ENCODE measurements around the gene PRRT2.
A peak's percentile ranks its signal among the peaks of the same experiment; 100 is the strongest.
"Not testable (repeated sequence)": the region's sequence is repeated elsewhere in the genome, so short reads cannot be mapped to it uniquely, and the experiment has no call there.

PRRT2 gene

DNA sequence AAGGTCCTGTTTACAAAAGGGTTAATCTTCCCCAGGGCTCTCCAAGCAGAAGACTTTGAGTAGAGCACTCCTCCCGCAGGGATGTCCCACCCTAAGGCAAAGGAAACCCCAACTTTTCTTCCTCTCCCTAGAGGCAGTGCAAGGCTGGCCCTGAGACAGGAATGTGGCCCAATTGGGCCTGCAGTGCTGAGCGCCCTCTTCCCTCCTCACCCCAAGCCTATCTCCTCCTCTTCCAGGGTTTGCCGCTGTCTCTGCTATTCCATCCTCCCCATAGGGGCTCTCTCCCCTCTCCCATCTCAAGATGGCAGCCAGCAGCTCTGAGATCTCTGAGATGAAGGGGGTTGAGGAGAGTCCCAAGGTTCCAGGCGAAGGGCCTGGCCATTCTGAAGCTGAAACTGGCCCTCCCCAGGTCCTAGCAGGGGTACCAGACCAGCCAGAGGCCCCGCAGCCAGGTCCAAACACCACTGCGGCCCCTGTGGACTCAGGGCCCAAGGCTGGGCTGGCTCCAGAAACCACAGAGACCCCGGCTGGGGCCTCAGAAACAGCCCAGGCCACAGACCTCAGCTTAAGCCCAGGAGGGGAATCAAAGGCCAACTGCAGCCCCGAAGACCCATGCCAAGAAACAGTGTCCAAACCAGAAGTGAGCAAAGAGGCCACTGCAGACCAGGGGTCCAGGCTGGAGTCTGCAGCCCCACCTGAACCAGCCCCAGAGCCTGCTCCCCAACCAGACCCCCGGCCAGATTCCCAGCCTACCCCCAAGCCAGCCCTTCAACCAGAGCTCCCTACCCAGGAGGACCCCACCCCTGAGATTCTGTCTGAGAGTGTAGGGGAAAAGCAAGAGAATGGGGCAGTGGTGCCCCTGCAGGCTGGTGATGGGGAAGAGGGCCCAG lies 1.0 kb downstream of the PRRT2 start:
- DNase-seq: no peak

DNA sequence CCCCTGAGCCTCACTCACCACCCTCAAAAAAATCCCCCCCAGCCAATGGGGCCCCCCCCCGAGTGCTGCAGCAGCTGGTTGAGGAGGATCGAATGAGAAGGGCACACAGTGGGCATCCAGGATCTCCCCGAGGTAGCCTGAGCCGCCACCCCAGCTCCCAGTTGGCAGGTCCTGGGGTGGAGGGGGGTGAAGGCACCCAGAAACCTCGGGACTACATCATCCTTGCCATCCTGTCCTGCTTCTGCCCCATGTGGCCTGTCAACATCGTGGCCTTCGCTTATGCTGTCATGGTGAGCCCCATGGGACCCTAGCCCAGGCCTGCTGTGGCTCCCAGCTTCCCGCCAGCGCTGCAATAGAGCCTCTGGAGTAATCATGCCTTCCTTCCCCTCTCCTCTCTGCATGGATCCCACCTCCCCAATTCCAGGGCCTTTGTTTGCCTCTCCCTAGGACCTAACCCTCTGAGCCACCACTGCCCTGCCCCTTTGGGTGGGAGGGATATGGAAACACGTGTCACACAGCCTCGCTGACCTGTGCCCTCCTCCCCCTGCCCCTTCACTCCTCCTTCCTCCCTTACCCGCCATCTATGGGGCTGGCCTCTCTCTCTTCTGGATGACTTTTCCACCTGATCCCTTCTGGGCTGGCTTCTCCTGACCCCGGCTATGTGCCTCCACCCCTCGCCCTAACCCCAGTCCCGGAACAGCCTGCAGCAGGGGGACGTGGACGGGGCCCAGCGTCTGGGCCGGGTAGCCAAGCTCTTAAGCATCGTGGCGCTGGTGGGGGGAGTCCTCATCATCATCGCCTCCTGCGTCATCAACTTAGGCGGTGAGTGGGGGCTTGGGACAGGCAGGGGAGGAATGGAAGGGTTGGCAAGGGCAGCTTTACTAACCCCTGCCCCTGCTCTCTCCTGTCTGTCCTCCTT lies 1.9 kb downstream of the PRRT2 start:
- DNase-seq: no peak

DNA sequence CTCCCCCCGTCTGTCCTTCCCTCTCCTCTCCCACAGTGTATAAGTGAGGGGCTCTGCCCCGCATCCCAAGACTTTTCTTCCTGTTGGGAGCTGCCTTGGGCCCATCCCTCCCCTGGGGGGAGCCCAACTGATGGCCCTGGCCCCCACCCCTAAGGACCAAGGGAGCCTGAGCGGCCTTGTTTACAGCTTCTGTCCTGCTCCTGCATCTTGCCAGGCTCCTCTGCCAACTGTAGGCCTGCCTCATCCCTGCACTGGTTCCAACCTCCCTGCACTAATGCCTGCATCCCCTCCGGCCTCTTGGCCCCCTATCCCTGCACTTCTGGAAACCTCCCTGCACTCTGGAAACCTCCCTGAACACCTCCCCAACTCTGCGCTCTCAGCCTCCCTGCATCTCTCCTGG lies 2.6 kb downstream of the PRRT2 start:
- no peak for DNase-seq

DNA sequence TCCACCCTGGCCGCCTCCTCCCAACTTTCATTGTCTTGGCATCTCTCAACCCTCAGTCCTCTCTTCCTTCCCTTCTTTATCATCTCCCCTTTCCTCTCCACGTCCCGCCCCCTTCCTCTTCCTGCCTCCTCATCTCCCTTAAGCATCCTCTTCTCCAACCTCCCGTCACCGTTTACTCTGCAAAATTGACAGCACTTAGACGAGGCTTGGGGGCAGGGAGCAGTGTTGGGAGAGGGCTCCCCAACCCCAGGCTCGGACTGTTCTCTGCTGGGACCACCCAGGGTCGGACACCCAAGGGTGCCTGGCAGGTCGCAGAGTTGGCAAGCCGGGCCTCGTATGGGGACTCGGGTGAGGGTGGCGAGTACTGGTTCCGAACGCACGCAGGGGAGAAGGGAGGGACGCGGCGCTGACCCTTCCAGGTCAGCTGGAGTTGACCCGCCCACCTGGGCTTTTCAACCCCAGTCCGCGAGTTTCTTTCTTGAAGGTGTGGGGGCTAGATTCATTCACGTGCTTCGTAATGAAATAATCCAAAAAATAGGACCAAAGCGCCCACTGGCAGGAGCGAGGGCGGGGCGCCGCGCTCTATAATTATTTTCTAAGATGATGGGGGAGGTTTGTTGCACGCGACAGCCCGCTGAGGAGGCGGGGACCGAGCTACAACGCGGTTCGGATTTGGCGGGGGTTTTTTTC lies 3.2 kb downstream of the PRRT2 start:
- peak; percentile 6 to 91 (median 72) for DNase-seq

DNA sequence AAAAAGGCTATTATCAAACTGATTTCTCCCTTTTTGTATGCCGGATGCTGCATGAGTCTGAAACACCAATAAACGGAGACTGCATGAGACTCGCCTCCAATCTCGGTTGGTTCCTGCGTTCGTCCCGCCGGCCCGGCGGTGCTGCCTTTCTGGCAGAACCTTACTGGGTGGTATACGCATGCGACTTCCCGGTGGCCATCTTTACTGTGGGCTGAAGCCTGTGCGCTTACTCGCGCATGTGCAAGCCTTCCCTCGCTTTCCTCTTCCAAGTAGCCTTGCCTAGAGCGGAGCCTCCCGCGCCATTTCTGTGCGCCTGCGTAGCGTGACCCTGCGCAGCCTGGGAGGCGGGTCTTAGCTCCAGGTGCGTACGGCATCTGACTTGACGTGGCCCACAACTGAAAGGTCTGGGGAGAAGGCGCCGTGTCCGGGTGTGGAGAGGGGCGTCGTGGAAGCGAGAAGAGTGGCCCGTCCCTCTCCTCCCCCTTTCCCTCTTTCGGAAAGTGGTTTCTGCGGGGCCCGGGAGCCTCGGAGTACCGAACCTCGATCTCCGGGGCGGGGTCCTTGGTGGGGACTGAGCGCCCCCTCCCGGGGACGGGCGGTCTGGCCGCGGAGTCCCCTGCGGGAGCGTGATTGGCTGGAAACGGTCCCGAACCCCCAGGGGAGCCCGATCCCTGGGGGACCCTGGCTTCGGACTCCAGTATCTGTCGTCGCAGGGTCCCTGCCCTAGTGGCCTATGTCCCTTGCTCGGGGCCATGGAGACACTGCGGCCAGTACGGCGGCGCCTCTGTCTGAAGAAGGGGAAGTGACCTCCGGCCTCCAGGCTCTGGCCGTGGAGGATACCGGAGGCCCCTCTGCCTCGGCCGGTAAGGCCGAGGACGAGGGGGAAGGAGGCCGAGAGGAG lies 4.0 kb downstream of the PRRT2 start, which contains the start of gene PAGR1:
Gene PAGR1 (plus strand): TSS at position 360 of the 901 bp plus-strand sequence. CDS start 374 bp downstream, at position 734.
- peak; percentile 96 to 99 (median 97) for DNase-seq

DNA sequence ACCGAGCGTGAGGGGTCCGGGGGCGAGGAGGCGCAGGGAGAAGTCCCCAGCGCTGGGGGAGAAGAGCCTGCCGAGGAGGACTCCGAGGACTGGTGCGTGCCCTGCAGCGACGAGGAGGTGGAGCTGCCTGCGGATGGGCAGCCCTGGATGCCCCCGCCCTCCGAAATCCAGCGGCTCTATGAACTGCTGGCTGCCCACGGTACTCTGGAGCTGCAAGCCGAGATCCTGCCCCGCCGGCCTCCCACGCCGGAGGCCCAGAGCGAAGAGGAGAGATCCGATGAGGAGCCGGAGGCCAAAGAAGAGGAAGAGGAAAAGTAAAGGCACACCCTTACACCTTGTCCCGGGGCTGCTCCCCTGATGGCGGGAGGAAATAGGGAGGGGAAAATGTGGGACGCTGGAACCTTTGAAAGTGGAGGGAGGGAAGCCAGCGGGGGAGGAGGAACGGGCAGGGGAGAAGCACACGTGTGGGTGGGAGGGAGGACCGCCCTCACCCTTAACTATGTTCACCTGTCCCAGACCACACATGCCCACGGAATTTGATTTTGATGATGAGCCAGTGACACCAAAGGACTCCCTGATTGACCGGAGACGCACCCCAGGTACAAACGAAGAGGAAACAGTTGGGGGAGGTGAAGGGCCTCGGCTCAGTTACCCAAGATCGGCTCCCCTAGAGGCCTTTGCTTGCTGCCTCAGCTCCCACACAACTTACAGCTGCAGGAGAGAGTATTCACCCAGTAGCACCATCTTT lies 4.9 kb downstream of the PRRT2 start:
- peak; percentile 34 to 84 (median 81) for DNase-seq

DNA sequence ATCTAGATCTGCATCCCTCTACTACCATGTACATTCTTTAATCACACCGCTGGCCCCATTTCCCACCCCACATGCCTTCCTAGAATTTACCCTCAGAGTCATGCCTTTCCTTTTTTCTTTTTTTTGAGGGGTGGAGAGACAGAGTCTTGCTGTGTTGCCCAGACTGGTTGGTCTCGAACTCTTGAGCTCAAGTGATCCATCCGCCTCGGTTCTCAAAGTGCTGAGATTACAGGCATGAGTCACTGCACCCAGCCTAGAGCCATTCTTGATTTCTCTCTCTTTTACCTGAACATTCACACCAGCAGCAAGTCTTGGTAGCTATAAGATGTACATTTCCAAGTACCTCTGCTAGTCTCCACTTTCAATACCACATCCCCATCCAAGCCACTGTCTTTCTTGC lies 6.1 kb downstream of the PRRT2 start:
- DNase-seq: no peak

DNA sequence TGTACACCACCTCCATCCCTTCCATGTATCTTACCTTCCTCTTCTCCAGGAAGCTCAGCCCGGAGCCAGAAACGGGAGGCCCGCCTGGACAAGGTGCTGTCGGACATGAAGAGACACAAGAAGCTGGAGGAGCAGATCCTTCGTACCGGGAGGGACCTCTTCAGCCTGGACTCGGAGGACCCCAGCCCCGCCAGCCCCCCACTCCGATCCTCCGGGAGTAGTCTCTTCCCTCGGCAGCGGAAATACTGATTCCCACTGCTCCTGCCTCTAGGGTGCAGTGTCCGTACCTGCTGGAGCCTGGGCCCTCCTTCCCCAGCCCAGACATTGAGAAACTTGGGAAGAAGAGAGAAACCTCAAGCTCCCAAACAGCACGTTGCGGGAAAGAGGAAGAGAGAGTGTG lies 7.5 kb downstream of the PRRT2 start:
- DNase-seq: no peak

DNA sequence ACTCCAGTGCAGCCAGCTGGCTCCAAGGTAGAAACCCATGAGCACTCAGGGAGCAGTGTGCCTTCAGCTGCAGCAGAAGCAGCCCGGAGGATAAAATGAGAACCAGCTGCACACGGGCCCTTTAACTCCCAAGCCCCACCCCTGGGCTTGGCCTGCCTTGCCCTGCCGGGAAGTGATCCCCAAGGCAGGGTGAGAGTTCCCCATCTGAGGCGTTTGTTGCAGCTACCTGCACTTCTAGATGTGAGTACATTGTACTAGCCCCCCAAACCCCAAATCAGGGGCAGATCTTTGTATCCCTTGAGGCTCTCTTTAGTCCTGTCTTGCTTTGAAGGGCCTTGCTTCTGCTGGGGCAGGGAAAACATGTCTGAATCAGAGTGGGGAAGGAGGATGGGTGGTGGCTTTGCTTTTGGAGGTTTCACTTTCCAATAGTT lies 8.3 kb downstream of the PRRT2 start, which contains the start of gene MVP:
Gene MVP (plus strand): TSS at position 192 of the 431 bp plus-strand sequence. CDS start 10,088 bp downstream, outside the sequence.
- peak in 2 of 3 experiments; percentile 8 to 34 for DNase-seq

DNA sequence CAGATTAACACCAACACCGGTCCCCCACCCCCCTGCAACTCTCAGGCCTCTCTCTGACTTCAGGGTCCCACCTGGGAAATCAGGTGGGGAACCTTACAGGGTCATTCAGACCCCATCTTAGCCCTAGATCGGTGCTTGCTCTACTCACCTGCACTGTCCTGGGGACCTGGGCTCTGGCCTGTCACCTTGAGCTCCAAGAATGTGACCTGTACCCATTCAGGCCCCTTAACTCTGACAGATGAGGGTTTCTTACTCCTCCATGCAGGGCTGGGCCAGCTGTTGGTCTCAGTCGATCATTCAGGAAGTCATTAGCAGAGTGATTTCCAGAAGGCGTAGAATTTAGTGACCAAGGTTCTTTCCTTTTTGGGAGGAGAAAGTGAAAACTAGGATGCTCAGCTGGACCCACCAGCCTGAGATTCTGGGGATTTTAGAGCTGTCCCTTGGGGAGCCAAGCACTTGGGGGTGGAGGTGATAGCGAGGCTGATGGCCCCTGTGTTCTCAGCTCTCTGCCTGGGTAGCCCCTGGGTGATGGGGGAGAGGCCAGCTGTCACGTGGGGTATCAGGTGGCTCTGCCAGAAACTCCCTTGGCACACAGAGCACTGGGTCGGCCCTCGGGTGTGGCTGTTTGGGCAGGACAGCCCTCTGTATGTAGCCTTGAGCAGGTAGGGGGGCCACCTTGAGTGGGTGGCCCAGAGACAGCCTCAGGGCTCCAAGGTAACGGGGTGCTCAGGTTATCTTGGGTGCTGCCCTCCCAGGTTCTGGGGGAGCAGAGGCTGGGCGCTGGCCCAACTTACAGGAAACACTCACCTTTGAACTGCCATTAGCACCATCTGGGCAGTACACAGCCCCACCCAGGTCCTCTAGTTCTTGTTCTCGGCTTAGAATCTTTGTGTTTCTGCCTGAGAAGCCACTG lies 9.0 kb downstream of the PRRT2 start:
- no peak for DNase-seq

DNA sequence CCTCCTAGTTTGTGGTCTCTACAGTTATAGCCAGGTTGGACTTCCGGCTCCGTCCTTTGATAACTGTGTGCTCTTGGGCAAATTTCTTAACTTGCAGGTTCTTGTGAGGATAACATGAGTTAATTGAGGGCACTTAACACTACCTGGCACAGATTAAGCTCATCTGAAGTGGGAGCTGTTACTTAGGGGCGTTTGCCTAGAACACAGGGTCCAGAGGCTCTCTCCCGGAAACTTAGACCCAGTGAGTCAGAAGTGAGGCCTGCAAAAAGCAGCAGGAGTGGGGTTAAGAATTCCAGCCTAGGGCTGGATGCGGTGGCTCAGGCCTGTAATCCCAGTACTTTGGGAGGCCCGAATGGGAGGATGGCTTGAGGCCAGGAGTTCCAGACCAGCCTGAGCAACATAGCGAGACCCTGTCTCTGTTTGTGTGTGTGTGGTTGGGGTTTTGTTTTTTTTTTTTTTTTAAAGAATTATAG lies 9.7 kb downstream of the PRRT2 start:
- DNase-seq: no peak

DNA sequence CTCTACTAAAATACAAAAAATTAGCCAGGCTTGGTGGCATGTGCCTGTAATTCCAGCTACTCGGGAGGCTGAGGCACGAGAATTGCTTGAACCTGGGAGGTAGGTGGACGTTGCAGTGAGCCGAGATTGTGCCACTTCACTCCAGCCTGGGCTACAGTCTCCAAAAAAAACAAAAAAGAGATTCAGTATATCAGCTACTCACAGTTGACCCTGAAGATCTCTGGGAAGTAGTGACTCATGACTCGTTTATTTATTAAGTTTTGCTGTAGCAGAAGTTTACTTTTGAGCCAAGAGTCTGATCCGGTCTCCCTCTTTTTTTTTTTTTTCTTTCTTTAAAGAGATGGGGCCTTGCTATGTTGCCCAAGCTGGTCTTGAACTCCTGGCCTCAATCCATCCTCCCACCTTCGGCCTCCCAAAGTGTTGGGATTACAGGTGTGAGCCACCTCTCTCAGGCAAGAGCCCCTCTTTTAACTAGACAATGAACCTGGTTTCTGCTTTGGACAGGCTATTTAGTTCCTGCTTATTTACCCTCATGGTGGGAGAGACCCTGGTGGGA lies 12.7 kb downstream of the PRRT2 start:
- no peak for DNase-seq

DNA sequence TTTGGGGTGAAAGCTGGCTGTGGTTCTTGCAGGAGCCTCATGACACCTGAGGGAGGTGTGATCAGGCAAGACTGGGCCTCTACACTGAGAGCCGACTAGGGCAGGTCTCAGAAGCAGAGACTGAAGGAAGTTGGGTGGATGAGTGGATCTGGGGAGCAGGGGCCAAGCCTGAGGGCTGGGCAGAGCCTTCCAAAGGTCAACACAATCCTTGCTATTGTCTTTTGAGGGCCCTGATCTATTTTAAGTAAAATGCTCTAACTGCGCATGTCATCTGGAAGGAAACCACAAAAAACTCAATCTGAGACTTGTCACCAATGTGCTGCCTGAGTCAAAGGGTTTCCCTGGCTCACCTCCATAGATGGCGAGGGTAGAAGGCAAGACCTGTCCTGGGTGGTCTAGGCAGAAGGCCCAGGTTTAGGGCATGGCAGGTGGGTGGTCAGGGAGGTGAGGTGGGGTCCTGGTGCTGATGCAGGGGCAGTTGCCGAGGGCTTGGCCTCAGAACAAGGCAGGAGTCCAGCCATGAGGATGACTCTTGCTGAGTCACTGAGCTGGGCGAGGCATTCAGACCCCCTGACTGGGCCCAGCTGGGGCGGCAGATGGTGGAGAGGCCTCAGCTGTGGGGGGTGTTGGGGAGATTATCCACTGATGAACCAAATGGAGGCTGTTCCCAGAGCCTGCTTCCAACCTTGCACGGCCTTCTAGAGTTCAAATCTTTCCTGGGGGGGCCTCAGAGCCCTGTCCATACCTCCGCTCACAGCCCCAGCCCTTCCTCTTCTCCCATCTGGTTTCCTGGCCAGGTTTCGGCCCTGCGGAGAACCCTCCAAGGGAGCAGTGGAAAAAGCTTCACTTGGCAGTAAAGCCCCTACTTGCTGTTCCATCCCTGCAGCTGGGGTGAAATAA lies 13.4 kb downstream of the PRRT2 start:
- DNase-seq: no peak

DNA sequence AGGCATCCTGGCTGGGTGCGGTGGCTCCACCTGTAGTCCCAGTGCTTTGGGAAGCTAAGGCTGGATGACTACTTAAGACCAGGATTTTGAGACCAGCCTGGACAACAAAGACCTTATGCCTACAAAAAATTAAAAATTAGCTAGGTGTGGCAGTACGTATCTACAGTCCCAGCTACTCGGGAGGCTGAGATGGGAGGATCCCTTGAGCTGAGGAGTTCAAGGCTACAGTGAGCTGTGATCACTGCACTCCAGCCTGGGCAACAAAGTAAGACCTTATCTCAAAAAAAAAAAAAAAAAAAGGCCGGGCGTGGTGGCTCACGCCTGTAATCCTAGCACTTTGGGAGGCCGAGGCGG lies 14.3 kb downstream of the PRRT2 start:
- no peak for DNase-seq

DNA sequence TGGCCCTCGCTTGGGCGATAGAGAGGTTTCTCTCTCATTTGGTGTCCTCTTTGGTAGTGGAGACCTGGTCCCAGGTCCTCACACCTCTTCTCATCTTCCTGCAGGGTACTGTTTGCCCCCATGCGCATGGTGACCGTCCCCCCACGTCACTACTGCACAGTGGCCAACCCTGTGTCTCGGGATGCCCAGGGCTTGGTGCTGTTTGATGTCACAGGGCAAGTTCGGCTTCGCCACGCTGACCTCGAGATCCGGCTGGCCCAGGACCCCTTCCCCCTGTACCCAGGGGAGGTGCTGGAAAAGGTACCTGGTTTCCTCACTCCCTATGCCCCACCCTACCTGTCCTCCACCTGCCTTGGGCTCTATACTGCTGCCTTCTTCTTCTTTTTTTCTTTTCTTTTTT lies 18.8 kb downstream of the PRRT2 start:
- DNase-seq: no peak

DNA sequence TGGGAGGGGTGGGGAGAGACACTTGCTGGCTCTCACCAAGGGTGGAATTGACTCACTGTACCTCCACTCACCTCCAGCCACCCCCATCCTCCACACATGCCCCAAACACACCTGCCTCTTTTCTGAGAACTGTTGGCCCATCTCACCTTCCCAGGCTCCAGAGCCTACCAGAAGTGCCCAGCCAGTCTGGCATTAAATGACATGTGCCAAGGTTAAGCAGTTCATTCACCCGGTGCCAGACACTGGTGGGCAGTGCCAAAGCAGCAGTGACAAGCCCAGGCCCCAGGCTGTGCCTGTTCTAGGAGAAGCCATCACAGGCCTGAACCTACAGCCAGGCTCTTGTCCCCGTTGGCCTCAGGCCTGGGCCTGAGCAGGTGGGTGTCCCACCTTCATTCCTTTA lies 19.5 kb downstream of the PRRT2 start:
- no peak for DNase-seq

DNA sequence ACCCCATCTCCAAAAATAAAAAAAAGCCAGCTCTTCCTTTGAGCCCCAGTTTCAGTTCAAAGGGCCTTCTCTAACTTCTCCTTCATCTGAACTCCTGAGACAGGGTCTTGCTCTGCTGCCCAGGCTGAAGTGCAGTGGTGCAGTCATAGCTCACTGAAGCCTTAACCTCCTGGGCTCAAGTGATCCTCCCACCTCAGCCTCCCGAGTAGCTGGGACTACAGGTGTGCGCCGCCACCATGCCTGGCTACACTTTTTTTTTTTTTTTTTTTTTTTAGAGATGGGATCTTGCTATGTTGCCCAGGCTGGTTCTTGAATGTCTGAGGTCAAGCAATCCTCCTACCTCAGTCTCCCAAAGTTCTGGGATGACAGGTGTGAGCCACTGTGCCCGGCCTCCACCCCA lies 21.2 kb downstream of the PRRT2 start:
- not testable (repeated sequence) for DNase-seq

DNA sequence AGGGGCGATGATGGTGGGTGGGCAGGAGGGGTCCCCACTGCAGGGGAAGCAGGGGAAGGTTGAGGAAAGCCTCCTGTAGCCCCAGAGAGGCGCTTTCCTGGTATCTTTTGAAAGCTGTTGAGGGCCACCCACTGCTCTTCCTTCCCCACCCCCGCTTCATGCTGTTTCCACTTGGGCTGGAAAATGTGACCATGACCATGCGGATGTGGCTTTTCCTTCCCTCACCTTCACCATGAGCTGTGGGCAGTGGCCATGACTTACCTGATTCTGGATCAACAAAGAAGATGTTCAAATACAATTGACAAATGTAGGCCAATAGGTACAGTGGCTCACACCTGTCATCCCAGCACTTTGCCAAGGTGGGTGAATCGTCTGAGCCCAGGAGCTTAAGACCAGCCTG lies 22.1 kb downstream of the PRRT2 start:
- DNase-seq: no peak
